Measurements from ENCODE around the gene S100PBP. TPM values are rescaled to one million over a fixed set of nuclear protein-coding genes. Genes with fewer than 3 reads are reported as not detected.

S100PBP gene
- total and polyA plus RNA-seq, 2 of the 4 experiments (the other 2 are of a cell fraction): 13.9 to 20.3 TPM

DNA sequence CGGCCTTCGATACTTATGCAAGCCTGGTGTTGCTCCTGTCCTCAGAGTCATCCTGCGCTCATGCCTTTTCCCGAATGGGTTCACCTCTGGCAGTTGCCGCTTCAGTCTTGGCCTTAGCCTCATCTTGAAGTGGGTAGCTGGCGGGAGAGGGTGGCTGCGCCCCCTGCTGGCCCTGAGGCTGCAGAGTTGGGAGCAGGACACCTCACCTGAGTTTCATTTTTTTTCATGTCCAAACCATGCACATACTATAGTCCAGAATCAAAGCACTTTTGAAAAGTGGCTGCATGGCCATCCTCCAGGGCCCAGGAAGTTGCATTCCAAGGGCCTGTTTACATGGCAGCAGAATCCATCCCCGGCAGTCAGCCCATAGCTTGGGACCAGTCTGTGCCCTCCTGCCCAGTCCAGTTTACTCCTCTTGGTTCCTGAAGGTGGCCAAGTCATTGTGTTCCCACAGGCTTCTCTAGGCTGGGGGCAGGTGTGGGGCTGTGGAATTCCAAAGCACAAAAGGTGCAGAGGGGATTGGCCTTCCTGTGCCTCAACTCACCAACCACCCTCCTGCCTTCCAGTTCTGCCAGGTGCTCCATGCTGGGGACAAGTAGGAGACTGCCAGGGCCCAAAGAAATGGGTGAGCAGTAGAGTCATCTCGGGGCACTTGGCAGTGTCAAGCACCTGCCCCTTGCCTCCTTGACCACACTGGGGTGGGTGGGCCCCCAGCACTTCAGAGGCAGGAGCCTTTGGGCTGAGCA lies 44.3 kb upstream of the S100PBP start:
- Histone ChIP-seq H3K4me1 (ENCODE audit: control insufficient read depth, insufficient read depth, low read length) (peaks cover 6% of the 10 kb centered on the region), H2BK5ac (ENCODE audit: low read depth, low read length, poor library complexity, severe bottlenecking) (no peak overlapping the region), H4K20me1 (ENCODE audit: insufficient read depth, low read length) (peaks cover 18% of the 10 kb centered on the region; the same call in 1 of the 2 replicates), H3K9me3 (ENCODE audit: control insufficient read depth, insufficient read depth, low read length) (no peaks in the 10 kb centered on the region), H2BK15ac (ENCODE audit: low read depth, low read length) (no peak overlapping the region), H3K14ac (replicated peaks; ENCODE audit: low read depth, low read length) (no peak overlapping the region), H3K4me3 (ENCODE audit: insufficient read depth, low read depth, low read length) (no peak overlapping the region), H3K79me1 (ENCODE audit: low read depth in 1 of 2, low read length in 2 of 2) (peaks cover 0 to 14% of the 10 kb centered on the region in 2 experiments; a peak in 2 of 4 replicates), H3K36me3 (ENCODE audit: control insufficient read depth, insufficient read depth, low read length) (peaks cover 40% of the 10 kb centered on the region), H3K4me2 (ENCODE audit: low read depth, low read length) (no peak overlapping the region), H3K56ac (ENCODE audit: extremely low read depth, insufficient read depth, low read length) (no peak overlapping the region), H2AK5ac (ENCODE audit: low read depth, low read length) (no peak overlapping the region), H3K4ac (ENCODE audit: low read depth, low read length) (peak overlapping the region; percentile 17; the same call in 1 of the 2 replicates), H3K27me3 (ENCODE audit: control insufficient read depth, insufficient read depth, low read length) (no peaks in the 10 kb centered on the region), H2AFZ (replicated peaks; ENCODE audit: low read length, poor library complexity) (peak overlapping the region; percentile 74), H2BK120ac (ENCODE audit: low read depth, low read length) (no peak overlapping the region), H2AK9ac (replicated peaks; ENCODE audit: low read depth, low read length, poor library complexity) (peak overlapping the region; percentile 48), H3K27ac (ENCODE audit: insufficient read depth, low read length) (no peak overlapping the region), H4K5ac (ENCODE audit: low read depth, low read length) (no peak overlapping the region), H4K8ac (ENCODE audit: low read depth in 2 of 2, low read length in 2 of 2) (no peak overlapping the region), H3K9ac (ENCODE audit: low read depth, low read length) (no peak overlapping the region), H3K18ac (ENCODE audit: low read depth, low read length) (no peak overlapping the region), H3K9me1 (ENCODE audit: insufficient read depth, low read length) (no peaks in the 10 kb centered on the region; the same call in 1 of the 2 replicates), H2BK20ac (ENCODE audit: low read depth, low read length) (no peak overlapping the region; the same call in 1 of the 2 replicates), H3K23ac (ENCODE audit: low read depth, low read length) (no peak overlapping the region), H4K91ac (ENCODE audit: insufficient read depth, low read depth, low read length) (no peak overlapping the region)
- TSS peak; percentile 51 for BruUV-seq (replicated peaks)
- dilution Hi-C loops (cut with HindIII; ENCODE audit: low sequenced_read_pairs, unreplicated experiment) (no loop called here), in situ Hi-C loops (cut with MboI; ENCODE audit: low sequenced_read_pairs) (no loop called here), intact Hi-C loops (cut with micrococcal nuclease) (loop anchor here (1.0 to 2.0 kb wide), 3 partner anchors 61 to 372 kb away; no protein-coding TSS in a partner anchor)
- DNase-seq (peak; percentile 74), ATAC-seq (ENCODE audit: low read depth) (peak; percentile 80)
- 27% methylated on average over 3 of the region's 9 CpGs; no CpG with 5 or more reads in 1 of the 2 experiments for WGBS, 2 experiments (ENCODE audit: extremely low coverage in 2 of 2, insufficient read length in 1 of 2)
- POLR2A ChIA-PET (ENCODE audit: unreplicated experiment): interaction anchor here (0.5 kb wide), 1 partner anchor 27 kb away, joined by 3 read pairs; no protein-coding TSS in a partner anchor
- CTCF ChIA-PET: interaction anchor here (0.9 to 5.7 kb wide), 6 partner anchors 8 to 70 kb away, joined by 4 to 52 read pairs (median 6); no protein-coding TSS in a partner anchor
- TF ChIP-seq BHLHE40 (IDR thresholded peaks at IDR 0.05; ENCODE audit: low read depth, low read length) (no peak), MAZ (IDR thresholded peaks at IDR 0.05; ENCODE audit: borderline replicate concordance, low read depth, low read length) (no peak), POLR2A (IDR thresholded peaks at IDR 0.05; ENCODE audit: low read depth, low read length) (0 out of 2 replicates have a peak, but pooled peaks have one; percentile 23), FOS (IDR thresholded peaks at IDR 0.05; ENCODE audit: low read depth, low read length) (no peak), RFX5 (IDR thresholded peaks at IDR 0.05; ENCODE audit: low read depth, low read length) (no peak), CEBPB (IDR thresholded peaks at IDR 0.05; ENCODE audit: low read depth, low read length) (no peak), RCOR1 (IDR thresholded peaks at IDR 0.05; ENCODE audit: insufficient replicate concordance, low read length) (no peak), MAFK (IDR thresholded peaks at IDR 0.05; ENCODE audit: low read depth, low read length) (no peak), MXI1 (IDR thresholded peaks at IDR 0.05; ENCODE audit: borderline replicate concordance, low read depth, low read length) (peak; percentile 36; the same call in 1 of the 2 replicates), SMC3 (IDR thresholded peaks at IDR 0.05; ENCODE audit: low read depth, low read length) (peak; percentile 96), NFE2L2 (IDR thresholded peaks at IDR 0.05; ENCODE audit: low read depth, low read length) (no peak)
- TF ChIP-seq, protein P1, sequence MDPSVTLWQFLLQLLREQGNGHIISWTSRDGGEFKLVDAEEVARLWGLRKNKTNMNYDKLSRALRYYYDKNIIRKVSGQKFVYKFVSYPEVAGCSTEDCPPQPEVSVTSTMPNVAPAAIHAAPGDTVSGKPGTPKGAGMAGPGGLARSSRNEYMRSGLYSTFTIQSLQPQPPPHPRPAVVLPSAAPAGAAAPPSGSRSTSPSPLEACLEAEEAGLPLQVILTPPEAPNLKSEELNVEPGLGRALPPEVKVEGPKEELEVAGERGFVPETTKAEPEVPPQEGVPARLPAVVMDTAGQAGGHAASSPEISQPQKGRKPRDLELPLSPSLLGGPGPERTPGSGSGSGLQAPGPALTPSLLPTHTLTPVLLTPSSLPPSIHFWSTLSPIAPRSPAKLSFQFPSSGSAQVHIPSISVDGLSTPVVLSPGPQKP (IDR thresholded peaks at IDR 0.05; ENCODE audit: borderline replicate concordance, low read depth, low read length): no peak
- TF ChIP-seq, protein P2, sequence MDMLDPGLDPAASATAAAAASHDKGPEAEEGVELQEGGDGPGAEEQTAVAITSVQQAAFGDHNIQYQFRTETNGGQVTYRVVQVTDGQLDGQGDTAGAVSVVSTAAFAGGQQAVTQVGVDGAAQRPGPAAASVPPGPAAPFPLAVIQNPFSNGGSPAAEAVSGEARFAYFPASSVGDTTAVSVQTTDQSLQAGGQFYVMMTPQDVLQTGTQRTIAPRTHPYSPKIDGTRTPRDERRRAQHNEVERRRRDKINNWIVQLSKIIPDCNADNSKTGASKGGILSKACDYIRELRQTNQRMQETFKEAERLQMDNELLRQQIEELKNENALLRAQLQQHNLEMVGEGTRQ (IDR thresholded peaks at IDR 0.05; ENCODE audit: low read depth, low read length): no peak
- TF ChIP-seq, protein P3, sequence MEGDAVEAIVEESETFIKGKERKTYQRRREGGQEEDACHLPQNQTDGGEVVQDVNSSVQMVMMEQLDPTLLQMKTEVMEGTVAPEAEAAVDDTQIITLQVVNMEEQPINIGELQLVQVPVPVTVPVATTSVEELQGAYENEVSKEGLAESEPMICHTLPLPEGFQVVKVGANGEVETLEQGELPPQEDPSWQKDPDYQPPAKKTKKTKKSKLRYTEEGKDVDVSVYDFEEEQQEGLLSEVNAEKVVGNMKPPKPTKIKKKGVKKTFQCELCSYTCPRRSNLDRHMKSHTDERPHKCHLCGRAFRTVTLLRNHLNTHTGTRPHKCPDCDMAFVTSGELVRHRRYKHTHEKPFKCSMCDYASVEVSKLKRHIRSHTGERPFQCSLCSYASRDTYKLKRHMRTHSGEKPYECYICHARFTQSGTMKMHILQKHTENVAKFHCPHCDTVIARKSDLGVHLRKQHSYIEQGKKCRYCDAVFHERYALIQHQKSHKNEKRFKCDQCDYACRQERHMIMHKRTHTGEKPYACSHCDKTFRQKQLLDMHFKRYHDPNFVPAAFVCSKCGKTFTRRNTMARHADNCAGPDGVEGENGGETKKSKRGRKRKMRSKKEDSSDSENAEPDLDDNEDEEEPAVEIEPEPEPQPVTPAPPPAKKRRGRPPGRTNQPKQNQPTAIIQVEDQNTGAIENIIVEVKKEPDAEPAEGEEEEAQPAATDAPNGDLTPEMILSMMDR (conservative IDR thresholded peaks at IDR 0.05; ENCODE audit: low read depth, low read length): peak; percentile 93
